Superior temporal gyrus (tissue), 1 donor: ENCODE data around the gene LGALS9C.
"Not testable (repeated sequence)": the region's sequence is repeated elsewhere in the genome, so short reads cannot be mapped to it uniquely, and the experiment has no call there.

ENCODE experiments used
- DNase-seq: peaks from one replicate; pipeline ENCODE4 v3.0.0-alpha.2; 2016; ENCODE audit errors: extremely low spot score

LGALS9C gene

GRCh38 chr17:18478362-18478761 lies 1.8 kb downstream of the LGALS9C start:
- DNase-seq, result not testable (repeated sequence)

DNA sequence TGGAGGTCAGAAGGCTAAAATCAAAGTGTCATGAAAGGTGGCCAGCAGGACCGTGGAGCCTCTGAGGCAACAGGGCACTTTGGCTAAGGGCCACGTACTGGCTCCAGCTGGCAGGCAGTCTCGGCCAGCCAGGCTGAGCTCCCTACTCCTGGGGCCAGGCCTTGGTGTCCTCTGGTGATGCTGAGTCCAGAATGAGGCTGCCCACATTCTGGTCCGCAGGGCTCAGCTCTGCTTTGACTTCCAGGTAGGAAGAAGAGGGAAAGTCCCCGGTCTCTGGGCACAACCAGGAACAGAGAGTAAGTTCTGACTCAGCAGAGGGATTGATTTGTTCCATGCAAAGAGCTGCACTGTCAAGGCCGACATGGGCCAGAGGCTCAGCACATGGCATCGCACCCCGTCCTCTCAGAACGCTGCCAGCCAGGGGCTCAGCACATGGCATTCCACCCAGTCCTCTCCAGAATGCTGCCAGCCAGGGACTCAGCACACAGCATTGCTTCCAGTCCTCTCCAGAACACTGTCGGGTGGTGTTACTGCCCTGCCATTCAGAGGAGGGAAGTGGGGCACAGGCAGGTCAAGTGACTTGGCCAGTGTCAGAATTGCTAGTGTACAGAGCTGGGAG lies 2.5 kb downstream of the LGALS9C start:
- not testable (repeated sequence) for DNase-seq

GRCh38 chr17:18481775-18482174 lies 5.2 kb downstream of the LGALS9C start:
- DNase-seq, result not testable (repeated sequence)

DNA sequence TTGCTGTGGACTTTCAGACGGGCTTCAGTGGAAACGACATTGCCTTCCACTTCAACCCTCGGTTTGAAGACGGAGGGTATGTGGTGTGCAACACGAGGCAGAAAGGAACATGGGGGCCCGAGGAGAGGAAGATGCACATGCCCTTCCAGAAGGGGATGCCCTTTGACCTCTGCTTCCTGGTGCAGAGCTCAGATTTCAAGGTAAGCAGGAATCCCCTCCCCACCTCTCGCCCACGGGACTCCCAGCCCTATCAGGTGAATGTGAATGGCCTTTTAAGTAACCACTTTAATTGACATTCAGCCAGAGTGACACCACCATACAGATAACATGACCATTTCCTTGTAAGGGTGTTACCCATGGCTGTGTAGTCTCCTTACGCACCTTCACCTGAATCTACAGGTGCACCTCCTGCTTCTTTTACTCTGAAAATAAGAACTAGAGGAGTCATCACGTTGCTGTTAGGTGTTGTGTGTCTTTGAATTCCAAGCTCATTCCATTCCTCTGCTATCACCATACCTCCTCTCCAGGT lies 9.4 kb downstream of the LGALS9C start:
- not testable (repeated sequence) for DNase-seq

DNA sequence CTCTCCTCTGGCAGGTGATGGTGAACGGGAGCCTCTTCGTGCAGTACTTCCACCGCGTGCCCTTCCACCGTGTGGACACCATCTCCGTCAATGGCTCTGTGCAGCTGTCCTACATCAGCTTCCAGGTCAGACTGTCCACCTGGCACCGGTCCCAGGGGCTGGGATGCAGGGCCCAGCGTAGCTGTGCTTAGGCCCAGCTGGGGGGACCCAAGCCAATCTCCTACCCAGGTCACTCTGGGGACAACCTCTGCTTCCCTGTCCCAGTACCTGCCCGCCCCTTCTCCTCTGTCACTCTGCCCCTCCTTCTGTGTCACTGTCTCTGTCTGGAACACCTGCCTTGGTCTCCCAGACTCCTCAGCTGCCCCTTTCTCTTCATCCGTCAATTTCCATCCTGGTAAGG lies 11.0 kb downstream of the LGALS9C start:
- DNase-seq, result not testable (repeated sequence)

DNA sequence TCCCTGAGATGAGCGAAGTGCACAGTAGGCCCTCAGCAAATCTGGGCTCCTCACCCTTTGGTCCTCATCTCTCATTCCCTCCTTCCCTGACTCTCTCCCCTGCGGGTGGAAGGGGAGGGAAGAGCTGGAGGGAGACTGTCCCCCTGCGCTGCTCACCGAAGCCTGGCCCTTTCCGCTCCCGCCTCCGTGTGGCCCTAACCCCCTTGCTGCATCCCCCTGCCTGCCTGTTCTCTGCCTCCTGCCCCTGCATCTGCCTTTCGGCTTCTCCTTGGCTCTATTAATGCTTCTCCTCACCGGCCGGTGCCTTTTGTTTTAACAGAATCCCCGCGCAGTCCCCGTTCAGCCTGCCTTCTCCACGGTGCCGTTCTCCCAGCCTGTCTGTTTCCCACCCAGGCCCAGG lies 12.0 kb downstream of the LGALS9C start:
- DNase-seq, result not testable (repeated sequence)

DNA sequence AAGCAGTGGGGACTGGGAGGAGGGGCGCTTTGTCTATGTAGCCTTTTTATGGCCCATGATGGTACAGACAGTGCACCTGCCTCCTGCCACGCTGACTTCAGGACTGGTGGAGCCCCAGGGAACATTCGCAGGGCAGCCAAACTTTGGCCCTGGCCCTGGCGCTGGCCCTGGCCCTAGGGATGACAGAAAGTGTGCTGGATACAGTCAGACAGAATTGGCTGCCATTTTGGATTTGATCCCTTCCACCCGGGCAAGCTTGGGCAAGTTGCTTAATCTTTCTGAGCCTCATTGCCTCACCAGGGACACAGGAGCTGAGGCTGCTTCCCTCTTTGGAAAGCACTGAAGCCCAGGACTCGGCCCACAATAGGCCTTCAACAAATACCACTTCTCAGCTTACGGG lies 13.4 kb downstream of the LGALS9C start:
- not testable (repeated sequence) for DNase-seq

DNA sequence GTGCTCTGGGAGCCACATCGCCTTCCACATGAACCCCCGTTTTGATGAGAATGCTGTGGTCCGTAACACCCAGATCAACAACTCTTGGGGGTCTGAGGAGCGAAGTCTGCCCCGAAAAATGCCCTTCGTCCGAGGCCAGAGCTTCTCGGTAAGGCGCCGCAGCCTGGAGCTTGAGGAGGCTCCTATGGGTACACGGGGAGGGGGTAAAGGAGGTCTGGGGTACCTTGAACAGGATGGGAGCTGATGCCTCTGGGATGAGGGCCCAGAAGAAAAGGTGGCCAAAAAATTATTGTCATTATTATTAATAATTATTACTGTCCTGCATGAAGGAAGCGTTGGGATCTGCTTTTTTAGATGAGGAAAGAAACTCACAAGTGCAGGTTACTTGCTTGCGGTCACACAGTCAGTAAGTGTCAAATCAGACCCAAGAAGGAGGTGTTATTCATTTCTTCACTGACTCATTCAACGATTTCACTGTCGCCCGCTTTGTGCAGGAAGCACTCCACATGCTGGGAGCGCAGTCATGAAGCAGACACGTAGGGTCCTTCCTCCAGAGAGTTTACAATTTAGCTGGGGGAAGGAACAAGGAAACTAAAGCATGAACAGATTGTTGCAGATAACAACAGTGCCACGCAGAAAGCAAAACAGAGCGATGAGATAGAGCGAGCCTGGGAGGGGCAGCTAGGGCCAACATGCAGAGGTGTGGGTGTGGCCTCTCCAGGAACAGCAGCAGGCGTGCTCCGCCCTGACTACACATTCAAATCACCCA lies 16.3 kb downstream of the LGALS9C start:
- not testable (repeated sequence) for DNase-seq

DNA sequence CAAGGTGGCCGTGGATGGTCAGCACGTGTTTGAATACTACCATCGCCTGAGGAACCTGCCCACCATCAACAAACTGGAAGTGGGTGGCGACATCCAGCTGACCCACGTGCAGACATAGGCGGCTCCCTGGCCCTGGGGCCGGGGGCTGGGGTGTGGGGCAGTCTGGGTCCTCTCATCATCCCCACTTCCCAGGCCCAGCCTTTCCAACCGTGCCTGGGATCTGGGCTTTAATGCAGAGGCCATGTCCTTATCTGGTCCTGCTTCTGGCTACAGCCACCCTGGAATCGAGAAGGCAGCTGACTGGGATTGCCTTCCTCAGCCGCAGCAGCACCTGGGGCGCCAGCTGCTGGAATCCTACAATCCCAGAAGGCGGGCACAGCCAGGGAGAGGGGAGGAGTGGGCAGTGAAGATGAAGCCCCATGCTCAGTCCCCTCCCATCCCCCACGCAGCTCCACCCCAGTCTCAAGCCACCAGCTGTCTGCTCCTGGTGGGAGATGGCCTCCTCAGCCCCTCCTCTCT lies 17.7 kb downstream of the LGALS9C start:
- not testable (repeated sequence) for DNase-seq

DNA sequence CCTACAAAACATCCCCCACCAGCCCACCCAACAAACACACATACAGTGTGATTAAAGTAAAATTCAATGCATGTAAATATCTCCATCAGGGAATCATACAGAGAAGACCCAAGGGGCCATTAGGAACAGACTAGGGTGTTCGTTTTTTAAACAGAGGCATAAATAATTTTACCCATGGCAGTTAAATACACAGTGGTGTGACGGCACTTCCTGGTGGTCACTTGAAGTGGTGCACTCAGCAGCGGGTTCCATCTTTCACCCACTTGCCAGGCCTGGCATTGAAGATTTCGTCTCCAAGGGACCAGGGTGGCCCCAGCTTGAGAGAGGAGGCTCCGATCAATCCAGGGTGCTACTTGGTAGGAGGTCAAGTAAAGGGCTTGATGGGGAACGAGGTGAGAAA lies 20.5 kb downstream of the LGALS9C start:
- not testable (repeated sequence) for DNase-seq

DNA sequence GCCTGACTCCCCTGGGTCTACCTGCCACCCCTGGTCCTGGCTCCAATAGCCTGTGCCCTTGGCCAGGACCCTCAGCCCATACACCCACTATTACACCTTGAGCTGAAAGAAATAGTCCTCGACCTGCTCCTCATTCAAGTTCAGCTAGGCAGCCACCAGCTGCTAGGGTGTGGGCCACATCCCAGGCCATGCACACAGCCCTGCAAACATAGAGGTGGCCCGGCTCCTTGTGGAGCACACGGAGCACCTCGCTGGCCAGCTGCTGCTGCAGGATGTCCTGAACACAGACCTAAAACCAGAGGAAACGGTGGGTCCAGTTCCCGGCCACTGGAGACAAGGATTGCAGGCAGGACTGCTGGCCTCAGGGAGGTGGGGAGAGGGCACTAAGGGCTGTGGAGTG lies 22.5 kb downstream of the LGALS9C start:
- not testable (repeated sequence) for DNase-seq

GRCh38 chr17:18499756-18500155 lies 23.2 kb downstream of the LGALS9C start:
- DNase-seq, result not testable (repeated sequence)

DNA sequence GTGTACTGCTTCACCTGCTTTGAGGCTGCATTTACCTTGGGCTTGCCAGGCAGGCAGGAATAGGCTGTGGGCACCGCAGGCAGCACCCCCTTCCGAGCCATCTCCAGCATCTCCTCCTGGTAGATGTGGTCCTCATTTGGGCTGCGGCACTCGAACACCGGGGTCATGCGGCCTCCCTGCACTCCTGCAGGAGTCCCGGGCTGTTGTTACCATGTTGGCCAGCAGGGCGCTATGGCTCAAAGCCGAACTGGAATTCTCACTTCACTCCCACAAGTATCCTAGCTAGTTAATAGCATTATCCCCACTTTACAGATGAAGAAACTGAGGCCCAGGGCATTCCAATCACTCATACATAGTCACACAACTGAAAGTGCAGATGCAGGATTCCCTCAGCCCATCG lies 23.7 kb downstream of the LGALS9C start:
- not testable (repeated sequence) for DNase-seq

GRCh38 chr17:18500816-18501215 lies 24.2 kb downstream of the LGALS9C start:
- not testable (repeated sequence) for DNase-seq

- DNase-seq, result not testable (repeated sequence)
Observed at GRCh38 chr17:18503221-18503620, 26.6 kb downstream of the LGALS9C start.

DNA sequence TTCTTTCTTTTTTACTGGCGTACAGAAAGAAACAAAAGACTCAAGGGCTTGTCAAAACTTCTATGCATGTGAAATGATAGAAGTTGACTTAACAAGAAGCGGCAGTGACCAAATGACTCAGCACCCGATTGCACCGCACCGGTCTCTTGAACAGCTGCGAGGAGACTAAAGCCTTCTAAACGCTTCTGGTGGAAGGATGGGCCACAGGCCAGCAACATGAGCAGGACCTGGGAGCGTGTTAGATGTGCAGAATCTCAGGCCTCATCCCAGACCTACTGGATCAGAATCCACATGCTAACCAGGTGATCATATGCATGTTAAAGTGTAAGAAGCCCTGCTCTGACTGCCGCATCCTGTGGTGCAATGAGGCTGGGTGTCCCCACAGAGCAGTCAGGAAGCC lies 31.1 kb downstream of the LGALS9C start:
- not testable (repeated sequence) for DNase-seq

GRCh38 chr17:18508667-18509066 lies 32.1 kb downstream of the LGALS9C start:
- not testable (repeated sequence) for DNase-seq

GRCh38 chr17:18521100-18521499 lies 44.5 kb downstream of the LGALS9C start:
- not testable (repeated sequence) for DNase-seq

GRCh38 chr17:18525015-18525414 lies 48.4 kb downstream of the LGALS9C start:
- DNase-seq, result not testable (repeated sequence)

GRCh38 chr17:18526168-18526800 lies 49.7 kb downstream of the LGALS9C start:
- DNase-seq, result not testable (repeated sequence)

GRCh38 chr17:18527354-18527753 lies 50.8 kb downstream of the LGALS9C start:
- not testable (repeated sequence) for DNase-seq

GRCh38 chr17:18528435-18528834 lies 51.8 kb downstream of the LGALS9C start:
- not testable (repeated sequence) for DNase-seq
